HG02973 (cell line): ENCODE measurements around the gene SUV39H2.
"Not testable (repeated sequence)": the region's sequence is repeated elsewhere in the genome, so short reads cannot be mapped to it uniquely, and the experiment has no call there.

Experiments
- ATAC-seq: cut with Tn5 transposase; IDR thresholded peaks from one replicate; pipeline ENCODE4 v1.9.1; 2021; ENCODE audit warnings: moderate library complexity; ENCODE audit not compliant: unreplicated experiment

The SUV39H2 gene

DNA sequence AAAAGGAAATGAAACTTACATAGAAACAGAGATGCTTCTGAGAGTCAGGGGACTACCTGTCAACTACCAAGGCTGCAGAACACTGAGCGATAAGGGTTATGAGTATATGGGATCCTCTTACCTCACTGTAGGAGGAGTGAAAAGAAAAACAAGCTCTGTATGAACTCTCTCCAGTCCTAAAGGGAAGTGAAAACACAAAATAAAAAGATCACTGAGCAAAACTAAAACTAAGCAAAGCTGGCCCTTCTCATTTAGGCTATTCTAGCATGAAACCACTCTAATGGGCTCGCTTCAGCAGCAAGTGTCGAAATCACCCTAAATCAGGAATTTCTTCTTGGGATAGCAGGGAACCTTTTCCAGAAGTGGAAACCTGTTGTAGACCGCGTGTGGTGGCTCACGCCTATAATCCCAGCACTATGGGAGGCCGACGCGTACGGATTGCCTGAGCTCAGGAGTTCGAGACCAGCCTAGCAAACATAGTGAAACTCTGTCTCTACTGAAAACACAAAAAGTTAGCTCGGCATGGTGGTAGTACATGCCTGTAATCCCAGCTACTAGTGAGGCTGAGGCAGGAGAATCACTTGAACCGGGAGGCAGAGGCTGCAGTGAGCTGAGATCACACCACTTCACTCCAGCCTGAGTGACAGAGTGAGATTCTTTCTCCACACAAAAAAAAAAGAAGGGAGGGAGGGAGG, 48.2 kb downstream of the SUV39H2 start:
- ATAC-seq: peak; percentile 99

DNA sequence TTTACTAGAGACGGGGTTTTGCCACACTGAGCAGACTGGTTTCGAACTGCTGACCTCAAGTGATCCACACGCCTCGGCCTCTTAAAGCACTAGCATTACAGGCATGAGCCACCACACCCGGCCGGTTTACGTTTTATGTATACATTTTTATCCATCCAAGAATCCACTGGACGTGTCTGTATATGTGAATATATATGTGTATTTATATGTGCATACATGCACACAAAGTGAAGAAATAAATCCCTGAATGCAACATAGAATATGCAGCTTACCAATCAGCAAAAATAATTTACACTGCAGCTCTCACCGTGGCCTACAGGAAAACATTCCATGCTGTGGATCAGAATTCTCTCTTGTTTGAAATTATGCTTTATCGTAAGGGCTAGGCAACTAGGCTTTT, 51.9 kb downstream of the SUV39H2 start:
- no peak for ATAC-seq

DNA sequence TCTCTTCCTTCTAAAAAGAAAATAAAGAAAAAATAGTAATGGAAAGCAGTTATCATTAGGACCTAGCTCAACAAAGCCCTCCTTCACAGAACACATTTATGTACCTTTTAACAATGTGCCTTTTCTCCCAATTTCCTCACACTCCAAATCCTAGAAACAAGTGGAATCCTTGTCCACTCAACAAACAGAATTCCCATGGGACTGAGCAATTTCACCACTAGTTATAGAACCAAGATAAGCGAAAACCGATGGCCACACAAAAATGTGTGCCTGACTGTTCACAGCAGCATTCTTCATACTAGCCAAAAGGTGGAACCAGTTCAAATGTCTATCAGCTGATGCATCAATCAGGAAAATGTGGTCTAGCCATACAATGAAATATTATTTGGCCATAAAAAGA, 57.9 kb downstream of the SUV39H2 start:
- no peak for ATAC-seq

DNA sequence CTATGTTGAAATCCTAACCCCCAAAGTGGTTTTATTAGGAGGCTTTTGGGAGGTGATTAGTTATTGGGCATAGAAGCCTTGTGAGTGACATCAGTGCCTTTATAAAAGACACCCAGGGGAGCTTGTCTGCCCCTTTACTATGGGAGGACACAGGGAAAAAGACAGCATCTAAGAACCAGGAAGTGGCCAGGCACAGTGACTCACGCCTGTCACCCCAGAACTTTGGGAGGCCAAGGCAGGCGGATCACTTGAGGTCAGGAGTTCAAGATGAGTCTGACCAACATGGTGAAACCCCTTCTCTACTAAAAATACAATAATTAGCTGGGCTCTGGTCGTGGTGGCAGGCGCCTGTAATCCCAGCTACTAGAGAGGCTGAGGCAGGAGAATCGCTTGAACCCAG, 60.3 kb downstream of the SUV39H2 start:
- ATAC-seq: not testable (repeated sequence)

DNA sequence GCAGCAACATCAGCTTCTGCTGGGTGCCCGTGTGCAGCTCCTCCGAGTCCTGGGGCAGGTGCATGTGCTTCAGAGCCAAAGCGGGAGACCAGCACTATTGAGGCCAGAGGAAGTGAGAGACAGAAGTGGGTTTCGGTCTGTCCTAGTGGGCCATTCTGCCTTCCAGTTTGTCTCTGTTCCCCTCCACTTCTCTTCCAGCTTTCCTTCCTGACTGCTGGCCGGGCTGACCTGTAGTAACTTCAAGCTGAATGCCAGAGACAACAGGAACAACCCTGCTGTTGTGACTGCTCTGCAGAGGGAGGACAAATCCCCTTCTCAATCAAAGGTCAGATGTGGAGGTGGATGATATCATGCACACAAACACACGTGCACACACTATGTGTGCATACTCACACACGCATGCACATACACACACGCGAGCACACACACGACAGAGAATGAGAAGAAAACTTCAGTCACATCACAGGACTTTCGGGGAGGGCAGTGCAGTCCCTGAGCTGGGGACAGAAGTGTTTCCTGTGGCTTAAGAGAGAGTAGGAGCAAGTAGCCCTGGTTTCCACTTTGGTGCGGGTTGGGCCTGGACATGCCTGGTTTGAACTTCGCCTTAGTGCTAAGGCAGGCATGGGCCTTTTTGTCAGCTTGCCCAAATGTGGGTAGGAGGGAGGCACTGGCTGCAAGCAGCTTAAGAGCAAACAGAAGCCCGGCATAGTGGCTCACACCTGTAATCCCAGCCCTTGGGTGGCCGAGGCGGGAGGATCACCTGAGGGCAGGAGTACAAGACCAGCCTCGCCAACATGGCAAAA, 63.7 kb downstream of the SUV39H2 start:
- peak; percentile 89 for ATAC-seq

DNA sequence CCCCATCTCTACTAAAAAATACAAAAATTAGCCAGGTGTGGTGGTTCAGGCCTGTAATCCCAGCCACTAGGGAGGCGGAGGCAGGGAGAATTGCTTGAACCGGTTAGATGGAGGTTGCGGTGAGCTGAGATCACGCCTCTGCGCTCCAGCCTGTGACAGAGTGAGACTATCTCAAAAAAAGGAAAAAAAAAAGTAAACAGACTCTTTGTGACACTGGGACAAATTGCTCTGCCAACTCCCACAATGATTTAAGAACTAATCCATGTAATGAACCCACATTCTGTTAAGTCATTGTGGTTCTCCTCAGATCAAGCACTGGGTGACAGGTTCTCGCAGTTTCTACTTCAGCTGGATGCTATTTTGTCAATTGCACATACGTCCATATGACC, 64.3 kb downstream of the SUV39H2 start:
- ATAC-seq: not testable (repeated sequence)

DNA sequence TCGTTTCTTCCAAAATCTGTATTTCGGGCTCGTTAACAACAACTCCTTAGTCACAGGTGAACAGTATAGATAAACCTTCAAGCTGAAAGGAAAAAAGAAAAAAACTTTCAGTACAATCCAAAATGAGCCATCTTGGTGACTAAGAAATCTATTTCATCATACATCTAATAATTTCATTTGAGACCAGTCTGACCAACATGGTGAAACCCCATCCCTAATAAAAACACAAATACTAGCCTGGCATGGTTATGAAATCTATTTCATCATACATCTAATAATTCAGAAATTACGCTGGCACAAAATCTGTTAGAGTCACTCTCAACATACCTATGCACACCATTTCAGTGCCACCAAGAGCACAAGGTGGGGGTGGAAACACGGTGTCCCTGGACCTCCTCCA, 66.4 kb downstream of the SUV39H2 start:
- ATAC-seq: no peak

DNA sequence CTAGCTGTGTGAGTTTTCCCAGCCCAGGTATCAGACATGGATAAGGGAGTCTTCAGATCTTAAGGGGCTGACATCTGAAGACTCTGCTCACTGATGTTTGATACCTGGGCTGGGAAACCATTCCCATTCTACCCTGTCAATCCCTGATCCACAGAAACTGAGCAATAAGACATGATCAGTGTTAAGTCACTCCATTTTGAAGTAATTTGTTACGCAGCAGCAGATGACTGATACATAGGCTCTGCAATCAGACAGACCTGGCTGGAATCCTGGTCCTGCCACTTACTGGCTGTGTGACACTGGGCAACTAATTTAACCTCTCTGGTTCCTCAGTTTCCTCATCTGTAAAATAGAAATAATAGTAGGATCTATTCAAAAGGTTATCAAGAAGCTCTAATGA, 68.6 kb downstream of the SUV39H2 start:
- no peak for ATAC-seq

DNA sequence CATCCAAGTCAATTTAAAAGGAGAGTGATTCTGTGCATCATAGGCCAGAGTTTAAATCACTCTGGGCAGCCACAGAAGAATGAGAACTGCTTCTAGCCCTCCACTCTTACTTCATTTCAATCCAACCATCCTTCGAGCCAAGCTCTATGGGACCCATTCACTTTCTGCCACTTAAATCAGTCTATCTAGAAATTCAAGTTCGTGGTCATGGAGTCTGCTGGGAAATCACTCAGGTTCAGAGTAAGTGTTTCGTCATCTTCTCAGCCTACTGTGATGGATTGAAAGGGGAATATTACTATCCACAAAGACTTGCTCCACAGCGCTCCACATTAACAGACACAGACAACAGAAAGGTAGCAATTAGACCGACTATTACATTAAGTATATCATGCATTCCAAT, 70.6 kb downstream of the SUV39H2 start:
- ATAC-seq: no peak

DNA sequence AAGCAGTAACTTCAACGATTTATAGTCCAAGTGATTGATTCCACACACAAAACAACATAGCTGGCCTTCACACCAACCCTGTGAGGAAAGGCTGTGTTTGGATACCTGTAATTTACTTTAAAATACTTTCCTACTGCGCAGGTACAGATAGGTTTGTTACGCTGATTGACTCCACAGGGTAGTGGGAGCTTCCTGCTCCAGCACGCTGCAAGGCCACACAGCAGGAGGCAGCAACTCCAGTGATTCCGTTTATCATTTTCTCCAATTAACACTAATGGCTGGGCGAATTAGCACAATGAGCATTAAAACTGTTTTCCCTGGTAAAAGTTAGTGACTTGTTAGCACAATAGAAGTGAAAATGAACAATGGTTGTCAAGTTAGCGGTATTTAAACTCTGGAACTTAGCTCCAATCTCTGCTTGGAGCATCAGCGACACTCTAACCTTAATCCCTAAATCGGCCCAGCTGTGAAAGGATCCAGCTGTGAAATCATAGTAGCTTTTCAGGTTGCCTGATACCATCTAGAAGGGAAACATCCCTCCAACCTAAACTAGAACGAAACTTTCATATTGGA, 74.3 kb downstream of the SUV39H2 start:
- ATAC-seq: no peak

DNA sequence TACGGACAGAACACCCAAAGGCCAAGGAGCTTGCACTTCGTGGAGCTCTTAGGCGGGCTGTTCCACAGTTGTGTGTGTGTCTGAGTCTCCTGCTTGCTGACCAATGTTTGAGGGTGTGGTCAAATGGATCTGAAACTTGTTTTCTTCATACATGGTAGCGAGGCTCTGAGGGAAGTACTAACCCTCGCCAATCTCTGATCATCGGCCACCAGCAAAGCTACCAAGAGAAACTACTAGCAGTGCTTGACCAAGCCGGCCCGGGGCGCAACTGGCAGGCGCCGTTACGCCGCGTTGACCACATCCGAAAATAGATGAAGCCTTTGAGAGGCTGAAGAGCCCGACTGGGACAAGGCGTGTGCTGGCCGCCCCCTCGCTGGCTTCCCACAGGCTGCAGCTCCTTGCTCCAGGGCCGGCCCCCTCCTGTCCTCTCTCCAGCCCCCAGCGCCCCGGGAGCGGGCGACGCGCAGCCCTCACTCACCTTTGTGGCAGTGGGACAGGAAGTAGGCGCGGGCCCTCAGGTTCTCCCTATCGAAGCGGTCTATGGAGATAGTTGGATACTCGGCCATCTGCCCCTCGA, 74.8 kb downstream of the SUV39H2 start:
- ATAC-seq: peak; percentile 28
